PFSK-1 (cell line): ENCODE data around the gene NPPB.

Experiments used
- FOXP2 ChIP-seq: optimal IDR thresholded peaks from 2 replicates; pipeline ENCODE3; 2011; ENCODE audit warnings: borderline replicate concordance, control low read depth, inconsistent platforms; ENCODE audit not compliant: insufficient read depth; ENCODE audit errors: extremely low read length, extremely low read depth
- POLR2AphosphoS5 ChIP-seq: IDR thresholded peaks from 2 replicates; pipeline ENCODE4 v1.6.1; 2012; ENCODE audit warnings: low read depth, mild to moderate bottlenecking, control low read depth, low read length, moderate library complexity
- REST ChIP-seq, 2 experiments: IDR thresholded peaks; 2 replicates each; pipeline versions ENCODE4 v1.6.1 to v1.8.0; 2011 to 2012; ENCODE audit warnings: low read depth in 2 of 2, low read length in 2 of 2, control low read depth in 1 of 2, inconsistent platforms in 1 of 2, mild to moderate bottlenecking in 1 of 2, moderate library complexity in 1 of 2; ENCODE audit not compliant: insufficient read depth in 1 of 2
- SIN3A ChIP-seq: IDR thresholded peaks from 2 replicates; pipeline ENCODE4 v1.6.1; 2012; ENCODE audit warnings: mild to moderate bottlenecking, low read length, moderate library complexity, borderline replicate concordance; ENCODE audit not compliant: insufficient read depth
- TAF1 ChIP-seq: IDR thresholded peaks from 2 replicates; pipeline ENCODE4 v1.6.1; 2012; ENCODE audit warnings: low read length, control low read depth, borderline replicate concordance; ENCODE audit not compliant: insufficient read depth

NPPB gene

GRCh38 chr1:11847667-11848372 lies 10.9 kb downstream of the NPPB start, which contains the start of gene NPPA:
Gene NPPA (minus strand): TSS chr1:11847783. CDS start chr1:11847684, 99 bp downstream.
- TF ChIP-seq SIN3A, result no peak
- 0 out of 4 replicates have a peak, but pooled peaks have one; percentile 17 to 60 for TF ChIP-seq REST (IDR thresholded peaks at IDR 0.05; ENCODE audit: insufficient read depth in 1 of 2, low read depth in 2 of 2, low read length in 2 of 2)

GRCh38 chr1:11845641-11846335 lies 13.0 kb downstream of the NPPB start:
- TF ChIP-seq POLR2AphosphoS5 (no peak), REST (IDR thresholded peaks at IDR 0.05; ENCODE audit: insufficient read depth in 1 of 2, low read depth in 2 of 2, low read length in 2 of 2) (peak; percentile 92 to 97)

- no peak for TF ChIP-seq TAF1
- no peak for TF ChIP-seq POLR2AphosphoS5
- no peak for TF ChIP-seq SIN3A
- no peak for TF ChIP-seq FOXP2
- TF ChIP-seq REST (IDR thresholded peaks at IDR 0.05; ENCODE audit: insufficient read depth in 1 of 2, low read depth in 2 of 2, low read length in 2 of 2), result no peak
Observed at GRCh38 chr1:11842154-11843041, 16.3 kb downstream of the NPPB start.

GRCh38 chr1:11841245-11842153 lies 17.2 kb downstream of the NPPB start:
- TF ChIP-seq POLR2AphosphoS5, result no peak
- TF ChIP-seq TAF1, result no peak
- TF ChIP-seq FOXP2, result no peak
- TF ChIP-seq REST (IDR thresholded peaks at IDR 0.05; ENCODE audit: insufficient read depth in 1 of 2, low read depth in 2 of 2, low read length in 2 of 2), result no peak
- no peak for TF ChIP-seq SIN3A
